ENCODE results near the gene ROR1.

- TF ChIP-seq POLR2AphosphoS5 (IDR thresholded peaks at IDR 0.05; ENCODE audit: borderline replicate concordance, low read depth, low read length) (no peak), EZH2 (IDR thresholded peaks at IDR 0.05) (no peak), FOXP2 (optimal IDR thresholded peaks at IDR 0.05; ENCODE audit: control extremely low read depth, extremely low read length, insufficient read depth) (no peak)
Observed at GRCh38 chr1:64047549-64047996, 273.8 kb downstream of the ROR1 start.

Data from SK-N-MC (cell line).